HS-5 (cell line): ENCODE results near the gene CRISP2.

Experiments
- DNase-seq: peaks from one replicate; pipeline ENCODE4 v3.0.0-alpha.2; 2012; ENCODE audit warnings: low read depth

Gene CRISP2

GRCh38 chr6:49662231-49662891 is 51.0 kb downstream of the CRISP2 start:
- DNase-seq, result no peak

GRCh38 chr6:49653942-49654341 is 59.4 kb downstream of the CRISP2 start:
- DNase-seq, result no peak

GRCh38 chr6:49653438-49653837 is 59.9 kb downstream of the CRISP2 start:
- no peak for DNase-seq

GRCh38 chr6:49651239-49651638 is 62.1 kb downstream of the CRISP2 start:
- DNase-seq, result no peak

- DNase-seq, result no peak
These were observed 63.4 kb downstream of the CRISP2 start for GRCh38 chr6:49649988-49650387.

GRCh38 chr6:49648036-49648435 is 65.3 kb downstream of the CRISP2 start:
- no peak for DNase-seq

GRCh38 chr6:49647476-49647875 is 65.9 kb downstream of the CRISP2 start:
- DNase-seq, result no peak

- no peak for DNase-seq
These were observed 66.4 kb downstream of the CRISP2 start for GRCh38 chr6:49646942-49647341.

- no peak for DNase-seq
These were observed 67.1 kb downstream of the CRISP2 start for GRCh38 chr6:49646130-49646824.

GRCh38 chr6:49645139-49645538 is 68.2 kb downstream of the CRISP2 start:
- DNase-seq, result no peak
